Epidermal melanocyte (primary cell): Measurements from ENCODE around the gene RASAL3.
"Not testable (repeated sequence)": the region's sequence is repeated elsewhere in the genome, so short reads cannot be mapped to it uniquely, and the experiment has no call there.

Source experiments
- DNase-seq: peaks from one replicate; pipeline ENCODE4 v3.0.0; 2011; ENCODE audit warnings: low spot score; ENCODE audit not compliant: insufficient read length

RASAL3 gene

GRCh38 chr19:15464394-15465385 is at the start of gene RASAL3:
TSS of gene RASAL3 (minus strand) at chr19:15464544. CDS start at chr19:15464358, 186 bp downstream.
- DNase-seq: no peak

- no peak for DNase-seq
Observed at GRCh38 chr19:15511671-15512424, 47.5 kb upstream of the RASAL3 start.

- DNase-seq: no peak
Observed at GRCh38 chr19:15508035-15508710, 43.8 kb upstream of the RASAL3 start, which contains the start of gene CYP4F22. TSS of gene CYP4F22 (plus strand) at chr19:15508525. CDS start at chr19:15525337, 16,812 bp downstream.

GRCh38 chr19:15507068-15508034 is 43.0 kb upstream of the RASAL3 start:
- DNase-seq: no peak

GRCh38 chr19:15506074-15506571 is 41.8 kb upstream of the RASAL3 start:
- no peak for DNase-seq

GRCh38 chr19:15502264-15502663 is 37.9 kb upstream of the RASAL3 start:
- DNase-seq: no peak

- DNase-seq: no peak
Observed at GRCh38 chr19:15501596-15501995, 37.3 kb upstream of the RASAL3 start.

GRCh38 chr19:15498910-15499309 is 34.6 kb upstream of the RASAL3 start:
- DNase-seq: no peak

- no peak for DNase-seq
Observed at GRCh38 chr19:15498156-15498858, 34.0 kb upstream of the RASAL3 start.

GRCh38 chr19:15495151-15495550 is 30.8 kb upstream of the RASAL3 start:
- no peak for DNase-seq

GRCh38 chr19:15488489-15489226 is 24.3 kb upstream of the RASAL3 start:
- no peak for DNase-seq

- no peak for DNase-seq
Observed at GRCh38 chr19:15487038-15487437, 22.7 kb upstream of the RASAL3 start.

GRCh38 chr19:15485768-15486167 is 21.4 kb upstream of the RASAL3 start:
- DNase-seq: not testable (repeated sequence)

- not testable (repeated sequence) for DNase-seq
Observed at GRCh38 chr19:15480996-15481395, 16.7 kb upstream of the RASAL3 start.

GRCh38 chr19:15479391-15480345 is 15.3 kb upstream of the RASAL3 start, which contains the start of gene PGLYRP2:
TSS of gene PGLYRP2 (minus strand) at chr19:15479501. CDS start at chr19:15479371, 130 bp downstream.
- DNase-seq: no peak

GRCh38 chr19:15476325-15476724 is 12.0 kb upstream of the RASAL3 start:
- no peak for DNase-seq

GRCh38 chr19:15475611-15476010 is 11.3 kb upstream of the RASAL3 start:
- DNase-seq: no peak
